GM12891 (cell line): Measurements from ENCODE around the gene SLC49A3.

ENCODE experiments used
- PAX5 ChIP-seq: IDR thresholded peaks from 2 replicates; pipeline ENCODE4 v1.6.1; 2011; ENCODE audit warnings: low read length, moderate library complexity, mild to moderate bottlenecking; ENCODE audit not compliant: insufficient read depth, severe bottlenecking
- POLR2A ChIP-seq: IDR thresholded peaks from 2 replicates; pipeline ENCODE4 v1.6.1; 2011; ENCODE audit warnings: low read depth, low read length, control low read depth
- POLR2AphosphoS5 ChIP-seq: IDR thresholded peaks from 2 replicates; pipeline ENCODE4 v1.6.1; 2011; ENCODE audit warnings: low read depth, low read length, control low read depth
- TAF1 ChIP-seq: IDR thresholded peaks from 2 replicates; pipeline ENCODE4 v1.6.1; 2011; ENCODE audit warnings: low read depth, low read length, control low read depth

DNA sequence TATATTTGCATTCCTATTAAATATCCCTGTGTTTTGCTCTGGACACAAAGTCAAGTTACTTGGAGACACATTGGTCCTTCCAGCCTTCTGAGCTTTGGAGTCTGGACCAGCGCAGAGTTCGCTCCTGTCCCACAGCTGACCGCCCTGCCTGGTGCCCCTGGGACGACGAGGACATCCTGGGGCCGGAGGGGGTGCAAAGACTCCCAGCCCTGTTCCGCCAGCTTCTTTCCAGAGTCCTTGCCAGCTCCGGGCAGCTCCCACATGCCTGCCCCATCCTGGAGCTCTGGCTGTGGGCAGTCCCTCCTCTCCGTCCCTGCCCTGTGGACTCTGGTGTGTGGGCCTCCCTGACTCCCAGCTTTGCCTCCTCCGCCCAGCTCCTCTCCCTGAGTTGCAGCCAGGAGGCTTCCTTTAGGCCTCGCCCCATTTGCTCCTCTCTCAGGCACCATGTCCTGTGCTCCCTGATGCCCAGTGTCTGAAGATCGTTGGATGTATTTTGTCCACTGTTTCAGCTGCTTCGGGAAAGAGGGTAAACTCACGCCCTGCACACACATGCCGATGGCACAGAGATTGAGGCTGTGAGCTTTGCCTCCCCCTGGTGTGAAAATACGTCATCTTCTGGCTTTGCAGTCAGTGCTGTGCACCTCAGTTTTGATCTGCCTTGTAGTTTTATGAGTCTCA, 11.8 kb upstream of the SLC49A3 start:
- TF ChIP-seq POLR2A = no peak
- TF ChIP-seq TAF1 = no peak
- no peak for TF ChIP-seq POLR2AphosphoS5
- TF ChIP-seq PAX5 = no peak
